ENCODE data around the gene AKR1C1. TPM values are rescaled to one million over a fixed set of nuclear protein-coding genes. Genes with fewer than 3 reads are reported as not detected.
"Not testable (repeated sequence)": the region's sequence is repeated elsewhere in the genome, so short reads cannot be mapped to it uniquely, and the experiment has no call there.

Gene AKR1C1
- polyA plus RNA-seq, 4 donors: 11.8 to 17.9 (median 15.1) TPM

DNA sequence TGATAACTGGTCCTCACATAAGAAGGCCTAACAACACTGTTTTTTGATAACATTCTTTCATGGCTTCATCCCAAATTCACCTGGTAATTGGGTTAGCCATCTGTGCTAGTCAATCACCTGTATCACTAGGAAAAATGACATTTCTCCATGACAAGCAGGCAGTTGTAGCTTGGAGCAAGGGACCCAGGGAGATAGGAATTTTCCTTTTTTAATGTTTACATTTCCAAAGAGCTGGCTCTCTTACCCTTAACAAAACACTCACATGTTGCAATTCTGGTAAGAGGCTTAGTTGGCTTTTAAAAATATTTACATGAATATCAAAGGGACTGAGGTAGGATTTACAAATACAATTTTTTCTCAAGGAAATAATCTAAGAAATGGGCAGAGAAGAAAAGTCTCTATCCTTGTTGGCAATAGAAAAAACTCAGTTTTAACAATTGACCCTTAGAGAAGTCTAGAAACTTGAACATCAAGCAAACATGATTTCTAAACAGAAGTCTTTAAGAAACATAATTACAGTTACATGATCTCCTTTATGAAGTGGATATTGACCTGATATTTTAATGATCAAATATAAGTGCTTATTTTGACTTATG is 16.1 kb upstream of the AKR1C1 start:
- DNase-seq (ENCODE audit: low read depth in 4 of 4, low spot score in 2 of 4): no peak

DNA sequence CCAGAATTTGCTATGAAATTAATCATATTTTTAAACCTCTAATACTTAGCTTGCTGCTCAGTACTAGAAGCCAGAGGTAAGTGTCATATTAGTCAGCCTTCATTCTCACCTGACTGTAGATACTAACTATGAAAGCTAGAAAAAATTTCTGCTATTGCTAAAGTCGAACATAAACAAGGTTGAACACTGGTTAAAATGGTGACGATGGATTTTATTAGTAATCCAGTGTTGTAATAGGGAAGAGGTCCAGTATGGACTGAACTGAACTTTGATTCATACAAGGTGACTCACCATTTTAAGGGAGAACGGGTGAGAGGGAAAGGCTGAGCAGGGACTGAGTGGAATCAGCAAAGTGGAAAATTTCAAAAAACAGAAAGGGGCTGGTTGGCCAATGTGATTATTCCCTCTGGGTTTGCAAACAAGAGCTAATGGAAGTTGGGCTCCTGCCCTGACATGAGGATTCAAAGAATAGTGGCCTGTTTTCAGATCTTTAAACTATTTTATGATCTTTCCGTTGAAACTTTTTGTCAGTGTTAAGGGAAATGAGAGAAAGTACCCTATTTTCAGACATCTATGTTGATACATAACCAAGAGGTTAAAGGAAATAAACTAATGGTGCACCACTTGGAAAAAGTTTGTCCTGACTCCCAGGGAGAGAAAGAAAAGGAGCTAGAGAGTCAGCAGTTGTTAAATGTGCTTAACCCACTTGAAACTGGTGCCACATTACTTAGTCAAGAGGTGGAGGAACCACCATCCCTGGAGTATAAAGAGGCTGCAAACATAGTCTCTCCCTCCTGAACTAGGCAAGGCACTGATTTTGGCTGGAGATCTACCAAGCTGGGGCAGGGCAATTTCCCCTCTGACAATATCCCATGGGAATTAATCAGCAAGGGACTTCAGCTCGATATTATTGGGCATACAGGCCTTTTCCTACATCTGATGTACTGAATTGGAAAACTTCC is 15.3 kb upstream of the AKR1C1 start:
- DNase-seq (ENCODE audit: low read depth in 4 of 4, low spot score in 2 of 4): no peak

DNA sequence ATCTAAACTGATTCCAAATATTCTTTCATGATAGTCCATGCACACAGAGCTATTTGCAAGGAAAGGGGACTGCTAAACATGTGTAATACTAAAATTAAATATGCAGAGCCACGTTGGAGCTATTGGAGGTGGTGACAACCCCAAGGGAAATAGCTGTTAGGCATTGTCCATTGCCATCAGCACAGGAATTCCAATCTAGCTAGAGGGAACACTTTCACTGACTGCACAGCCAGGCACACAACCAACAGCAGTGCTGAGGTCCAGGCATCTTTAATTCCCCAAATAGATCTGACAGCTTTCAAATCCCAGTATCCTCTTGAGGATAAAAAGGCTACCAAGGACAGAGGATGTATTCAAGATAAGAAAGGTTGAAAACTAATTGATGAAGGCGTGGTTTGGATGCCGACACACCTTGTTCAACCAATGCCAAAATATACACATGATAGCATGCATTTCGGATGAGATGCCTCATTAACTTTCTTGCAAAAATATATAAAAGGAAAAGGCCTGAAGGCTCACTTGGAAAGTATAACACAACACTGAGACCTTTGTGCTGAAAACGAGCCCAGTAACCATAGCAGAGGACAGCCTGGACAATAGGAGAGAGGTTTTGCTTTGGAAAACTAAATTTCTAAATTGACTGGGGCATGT is 11.6 kb upstream of the AKR1C1 start:
- not testable (repeated sequence) for DNase-seq (ENCODE audit: low read depth in 4 of 4, low spot score in 2 of 4)

GRCh38 chr10:4953405-4953804 is 9.8 kb upstream of the AKR1C1 start:
- no peak for DNase-seq (ENCODE audit: low read depth in 4 of 4, low spot score in 2 of 4)

GRCh38 chr10:4956088-4956487 is 7.1 kb upstream of the AKR1C1 start:
- DNase-seq (ENCODE audit: low read depth in 4 of 4, low spot score in 2 of 4): not testable (repeated sequence)

DNA sequence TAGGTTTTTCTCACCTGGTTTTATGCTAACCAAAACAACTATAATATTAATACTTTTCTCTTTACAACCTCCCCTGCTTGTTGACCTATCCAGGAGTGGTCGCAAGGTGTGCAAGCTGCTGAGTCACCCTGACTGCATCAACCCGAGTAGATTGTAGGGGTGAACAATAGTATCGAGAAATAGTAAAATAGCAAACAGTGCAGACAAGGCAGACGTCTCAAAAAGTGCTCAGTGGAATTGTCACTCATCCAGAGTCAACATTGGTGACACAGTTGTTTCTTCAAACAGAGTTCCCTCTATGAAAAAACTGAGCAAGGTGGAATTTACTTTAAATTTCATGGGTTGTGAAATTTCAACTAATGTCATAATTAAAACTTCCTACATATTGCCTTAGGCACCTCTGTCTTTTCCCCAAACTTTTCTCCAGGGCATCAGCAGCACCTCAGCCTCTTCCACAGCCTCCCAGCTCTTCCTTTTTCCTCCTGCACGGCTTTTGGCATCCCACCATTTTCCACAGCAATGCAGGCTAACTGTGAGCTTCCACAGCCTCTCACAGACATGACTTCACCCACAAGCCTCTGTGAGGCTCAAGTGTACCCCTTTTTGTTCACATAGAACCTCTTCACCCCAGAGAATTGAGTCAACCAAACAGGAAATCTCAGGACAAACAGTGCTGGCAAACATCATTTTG is 6.1 kb upstream of the AKR1C1 start:
- DNase-seq (ENCODE audit: low read depth in 4 of 4, low spot score in 2 of 4): not testable (repeated sequence)

DNA sequence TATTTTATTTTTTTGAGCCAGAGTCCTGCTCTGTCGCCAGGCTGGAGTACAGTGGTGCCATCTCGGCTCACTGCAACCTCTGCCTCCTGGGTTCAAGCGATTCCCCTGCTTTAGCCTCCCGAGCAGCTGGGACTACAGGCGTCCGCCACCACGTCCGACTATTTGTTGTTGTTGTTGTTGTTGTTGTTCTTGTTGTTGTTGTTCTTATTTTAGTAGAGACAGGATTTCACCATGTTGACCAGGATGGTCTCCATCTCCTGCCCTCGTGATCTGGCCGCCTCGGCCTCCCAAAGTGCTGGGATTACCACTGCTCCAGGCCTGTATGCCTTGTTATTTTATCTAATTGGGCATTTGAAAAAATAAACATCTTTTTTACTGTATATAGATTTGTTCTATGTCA is 1.7 kb upstream of the AKR1C1 start:
- not testable (repeated sequence) for DNase-seq (ENCODE audit: low read depth in 4 of 4, low spot score in 2 of 4)

DNA sequence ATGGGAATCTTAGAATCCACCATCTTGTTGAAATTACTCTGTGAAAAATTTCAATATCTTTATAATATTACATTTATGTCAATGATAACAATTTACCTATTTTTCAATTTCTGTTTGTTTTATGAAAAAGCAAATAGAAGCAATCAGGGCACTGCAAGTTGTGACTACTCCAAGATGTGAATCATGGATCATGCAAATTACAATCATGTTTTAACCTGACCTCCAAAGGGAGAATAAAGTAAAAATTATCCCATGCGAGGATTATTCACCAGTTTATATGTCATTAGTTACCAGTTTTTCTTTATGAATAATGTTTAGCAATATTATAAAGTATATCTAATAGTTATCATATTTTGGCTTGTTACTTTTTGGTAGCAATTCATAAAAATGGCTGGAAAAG is 907 bp upstream of the AKR1C1 start:
- not testable (repeated sequence) for DNase-seq (ENCODE audit: low read depth in 4 of 4, low spot score in 2 of 4)

DNA sequence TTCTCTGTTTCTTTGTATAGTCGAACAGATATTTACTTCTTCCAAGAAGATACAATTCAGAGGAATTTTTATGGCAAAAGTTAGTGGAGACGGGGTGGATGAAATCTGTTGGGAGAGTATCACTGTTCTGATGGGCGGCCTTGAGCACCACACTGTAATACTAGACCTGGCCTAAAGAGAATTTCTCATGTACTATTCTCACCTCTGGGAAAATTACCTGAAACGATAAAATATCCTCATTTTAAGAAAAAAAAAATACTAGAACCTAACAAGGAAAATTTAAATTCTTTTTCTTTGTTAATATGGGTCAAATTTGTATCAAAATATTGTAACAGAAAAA is 570 bp downstream of the AKR1C1 start:
- DNase-seq (ENCODE audit: low read depth in 4 of 4, low spot score in 2 of 4): not testable (repeated sequence)

DNA sequence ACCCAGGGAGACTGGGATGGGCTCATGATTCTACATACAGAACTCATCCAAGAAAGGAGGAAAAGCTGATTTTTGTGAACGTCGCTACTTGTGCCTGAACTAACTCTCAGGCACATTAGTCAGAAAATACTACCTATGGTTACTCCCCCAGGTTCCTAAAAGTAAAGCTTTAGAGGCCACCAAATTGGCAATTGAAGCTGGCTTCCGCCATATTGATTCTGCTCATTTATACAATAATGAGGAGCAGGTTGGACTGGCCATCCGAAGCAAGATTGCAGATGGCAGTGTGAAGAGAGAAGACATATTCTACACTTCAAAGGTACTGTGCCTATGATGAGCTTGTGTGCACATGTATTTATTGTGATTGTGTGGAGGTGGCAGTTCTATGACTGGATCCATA is 2.5 kb downstream of the AKR1C1 start:
- DNase-seq (ENCODE audit: low read depth in 4 of 4, low spot score in 2 of 4): not testable (repeated sequence)

- DNase-seq (ENCODE audit: low read depth in 4 of 4, low spot score in 2 of 4): not testable (repeated sequence)
These were observed 4.0 kb downstream of the AKR1C1 start for GRCh38 chr10:4967189-4967588.

DNA sequence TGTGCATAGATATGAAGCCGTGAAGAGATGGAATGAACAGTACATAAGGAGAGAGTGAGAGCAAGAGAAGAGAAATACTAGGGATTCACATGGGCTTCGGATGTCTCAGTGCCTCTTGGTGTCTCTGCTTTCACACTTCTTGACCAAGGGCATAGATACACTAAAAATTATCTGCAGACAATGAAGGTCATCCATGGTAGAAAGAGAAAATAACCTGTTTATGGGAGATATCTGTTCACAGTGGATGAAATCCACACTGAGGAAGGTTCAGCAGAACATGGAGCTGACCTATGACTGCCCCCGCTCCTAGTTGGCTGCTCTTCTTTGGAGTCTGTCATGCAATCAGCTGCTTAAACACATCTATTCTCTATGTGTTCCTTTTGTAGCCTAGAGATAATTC is 6.1 kb downstream of the AKR1C1 start:
- DNase-seq (ENCODE audit: low read depth in 4 of 4, low spot score in 2 of 4): not testable (repeated sequence)

- not testable (repeated sequence) for DNase-seq (ENCODE audit: low read depth in 4 of 4, low spot score in 2 of 4)
These were observed 7.1 kb downstream of the AKR1C1 start for GRCh38 chr10:4970362-4970761.

DNA sequence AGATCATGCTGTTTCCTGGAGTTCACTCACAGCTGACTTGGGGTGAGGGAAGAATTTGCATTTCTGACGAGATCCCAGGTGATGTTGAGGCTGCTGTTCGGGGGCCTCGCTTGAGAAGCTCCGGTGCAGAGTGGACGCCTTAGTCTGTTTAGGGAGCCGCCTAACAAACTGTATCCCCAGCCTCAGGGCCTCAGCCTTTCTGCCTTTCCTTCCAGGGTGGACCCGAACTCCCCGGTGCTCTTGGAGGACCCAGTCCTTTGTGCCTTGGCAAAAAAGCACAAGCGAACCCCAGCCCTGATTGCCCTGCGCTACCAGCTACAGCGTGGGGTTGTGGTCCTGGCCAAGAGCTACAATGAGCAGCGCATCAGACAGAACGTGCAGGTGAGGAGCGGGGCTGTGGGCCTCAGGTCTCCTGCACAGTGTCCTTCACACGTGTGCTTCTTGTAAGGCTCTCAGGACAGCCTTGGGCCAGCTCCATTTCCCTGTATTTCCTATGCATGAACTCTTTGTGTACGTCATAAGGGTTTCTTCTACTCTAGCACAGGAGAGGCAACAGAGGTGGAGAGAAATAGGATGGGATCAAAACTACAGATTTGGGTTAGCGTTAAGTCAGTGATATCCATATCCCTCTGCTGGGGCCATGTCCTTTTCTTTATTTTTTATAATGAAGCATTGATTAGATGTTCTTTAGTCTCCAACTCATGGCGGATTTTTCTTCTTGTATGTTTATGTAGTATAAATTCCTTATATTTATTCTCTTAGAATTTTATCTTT is 9.3 kb downstream of the AKR1C1 start:
- DNase-seq (ENCODE audit: low read depth in 4 of 4, low spot score in 2 of 4): not testable (repeated sequence)

- not testable (repeated sequence) for DNase-seq (ENCODE audit: low read depth in 4 of 4, low spot score in 2 of 4)
These were observed 10.1 kb downstream of the AKR1C1 start for GRCh38 chr10:4973294-4973693.

DNA sequence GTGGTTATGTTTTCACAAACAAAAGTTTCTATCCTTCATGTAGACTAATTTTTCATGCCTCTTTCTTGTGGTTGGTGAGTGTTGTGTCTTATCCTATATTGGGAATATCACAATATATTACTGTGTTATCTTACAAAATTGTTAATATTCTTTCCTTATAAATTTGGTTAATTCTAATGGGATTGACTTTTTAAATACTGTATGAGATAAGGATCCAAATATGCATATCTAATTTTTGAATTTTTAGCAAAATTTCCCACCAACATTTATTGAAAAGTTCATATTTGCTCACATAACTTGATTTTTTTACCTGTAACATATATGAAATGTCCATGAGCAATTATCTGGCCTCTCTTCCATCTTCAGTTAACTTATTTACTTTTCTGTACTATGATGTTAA is 11.2 kb downstream of the AKR1C1 start:
- not testable (repeated sequence) for DNase-seq (ENCODE audit: low read depth in 4 of 4, low spot score in 2 of 4)

DNA sequence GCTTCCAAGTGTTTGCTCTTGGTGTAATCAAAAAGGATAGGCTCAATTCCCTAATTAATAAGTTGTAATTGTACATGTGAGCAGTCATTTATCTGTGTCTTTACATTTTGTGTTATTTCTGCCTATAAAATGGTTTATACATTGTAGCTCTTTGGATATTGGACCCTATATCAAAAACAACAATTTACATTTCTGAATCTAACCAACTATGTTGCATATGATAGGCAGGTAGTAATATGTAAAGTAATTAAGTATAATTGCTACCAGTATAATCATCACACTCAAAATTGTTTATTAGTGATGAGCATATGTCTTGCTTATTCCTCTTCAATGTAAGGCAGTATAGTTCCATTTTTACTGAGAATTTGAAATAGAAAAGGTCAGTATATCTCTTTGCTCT is 13.8 kb downstream of the AKR1C1 start:
- no peak for DNase-seq (ENCODE audit: low read depth in 4 of 4, low spot score in 2 of 4)

DNA sequence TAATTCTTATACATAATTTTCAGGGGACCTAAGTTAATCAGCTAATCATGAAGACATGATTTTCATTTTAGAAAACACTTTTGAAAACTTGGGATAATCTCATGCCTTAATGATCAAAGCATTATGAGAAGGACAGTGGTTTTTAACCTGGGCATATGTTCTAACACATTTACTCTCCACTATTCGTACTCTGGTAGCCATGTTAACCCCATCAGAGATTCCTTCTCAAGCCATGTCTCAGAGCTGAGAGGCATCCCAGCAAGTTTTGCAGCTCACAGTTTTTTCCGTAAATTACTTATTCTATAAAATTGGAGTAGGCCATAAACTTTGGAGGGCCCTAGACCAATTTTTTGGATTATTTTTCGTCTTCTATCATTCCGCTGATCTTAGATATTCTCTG is 15.7 kb downstream of the AKR1C1 start:
- no peak for DNase-seq (ENCODE audit: low read depth in 4 of 4, low spot score in 2 of 4)

GRCh38 chr10:4980793-4981192 is 17.6 kb downstream of the AKR1C1 start:
- no peak for DNase-seq (ENCODE audit: low read depth in 4 of 4, low spot score in 2 of 4)
